Stimulated activated CD8-positive, alpha-beta memory T cell treated with anti-CD3 and anti-CD28 coated beads, Interleukin-12 subunit alpha, Interleukin-12 subunit beta, amount 100 ng/mL, for 24 hours (primary cell): ENCODE data around the gene C11orf58.

Experiments used
- DNase-seq: peaks from one replicate; pipeline ENCODE4 v3.0.0-alpha.2; 2020; ENCODE audit errors: extremely low read depth

C11orf58 gene

DNA sequence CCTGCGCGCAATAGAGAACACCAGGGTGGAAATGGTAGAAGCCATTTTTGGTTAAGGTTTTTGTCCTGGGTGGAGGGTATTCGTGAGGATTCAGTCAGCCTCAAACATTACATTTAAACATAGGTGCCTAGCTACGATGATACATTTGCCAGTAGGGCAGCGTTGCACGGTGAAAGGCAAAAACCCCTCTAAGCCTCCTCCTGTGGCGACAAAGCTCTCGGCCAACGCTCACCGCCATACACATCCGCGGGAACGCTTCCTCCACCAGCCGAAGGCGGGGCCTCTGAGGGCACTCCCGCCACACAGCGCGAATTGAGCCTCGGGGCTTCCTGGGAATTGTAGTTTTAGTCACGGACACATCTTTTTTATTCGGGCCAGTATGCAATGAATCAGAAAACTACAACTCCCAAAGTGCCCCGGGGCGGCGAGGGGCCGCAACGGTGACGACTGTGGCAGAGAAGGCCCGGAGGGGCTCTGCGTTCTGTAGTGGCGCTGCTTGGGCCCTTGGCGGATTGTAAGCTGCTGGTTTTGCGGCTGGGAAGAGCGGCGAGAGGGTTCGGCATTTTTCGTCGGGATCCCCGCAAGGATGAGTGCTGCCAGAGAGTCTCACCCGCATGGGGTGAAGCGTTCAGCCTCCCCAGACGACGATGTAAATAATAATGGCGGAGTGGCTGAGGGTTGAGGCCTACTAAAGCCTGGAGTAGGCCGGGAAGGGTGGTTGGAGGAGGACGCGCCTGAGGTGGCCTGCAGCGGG lies at the start of gene C11orf58:
C11orf58 (plus strand) TSS at position 455 of the 754 bp plus-strand sequence; CDS start at position 587, 132 bp downstream.
- DNase-seq, result peak; percentile 80

DNA sequence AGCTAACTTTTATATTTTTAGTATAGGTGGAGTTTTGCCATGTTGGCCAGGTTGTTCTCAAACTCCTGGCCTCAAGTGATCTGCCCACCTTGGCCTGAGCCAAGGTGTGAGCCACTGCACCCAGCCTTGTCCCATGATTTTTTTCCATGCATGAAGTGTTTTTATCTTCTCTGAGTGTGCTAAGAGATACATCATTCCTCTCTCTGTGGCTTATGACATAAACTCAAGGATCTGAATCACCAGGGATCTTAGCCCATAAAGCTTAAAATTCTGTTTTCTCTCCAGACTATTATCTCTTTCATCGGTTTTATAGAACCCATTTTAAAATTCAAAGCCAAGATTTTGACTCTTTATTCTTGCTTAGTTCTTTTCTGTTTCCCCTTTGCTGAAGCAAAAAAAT lies 48.4 kb upstream of the C11orf58 start:
- no peak for DNase-seq

- no peak for DNase-seq
Measured at GRCh38 chr11:16703795-16704194, 34.7 kb upstream of the C11orf58 start.

GRCh38 chr11:16713594-16713993 lies 24.9 kb upstream of the C11orf58 start:
- no peak for DNase-seq

GRCh38 chr11:16722581-16723344 lies 15.7 kb upstream of the C11orf58 start:
- no peak for DNase-seq

- no peak for DNase-seq
Measured at GRCh38 chr11:16727806-16728205, 10.6 kb upstream of the C11orf58 start.

DNA sequence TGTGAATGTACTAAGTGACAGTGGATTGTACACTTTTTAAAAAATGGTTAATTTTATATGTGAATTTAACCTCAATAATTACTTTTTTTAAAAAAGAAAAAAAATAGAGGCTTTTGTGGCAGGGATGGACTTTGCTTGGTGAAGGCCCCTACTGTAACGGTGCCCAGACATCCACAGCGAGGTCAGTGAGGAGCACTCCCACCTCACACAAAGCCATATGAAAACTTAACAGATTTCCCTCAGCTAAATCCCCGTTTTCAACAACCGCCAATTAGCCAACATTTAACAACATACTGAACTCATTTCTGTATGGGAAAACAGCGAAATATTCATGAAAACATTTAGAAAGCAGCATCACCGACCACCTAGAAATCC lies 642 bp upstream of the C11orf58 start:
- no peak for DNase-seq

DNA sequence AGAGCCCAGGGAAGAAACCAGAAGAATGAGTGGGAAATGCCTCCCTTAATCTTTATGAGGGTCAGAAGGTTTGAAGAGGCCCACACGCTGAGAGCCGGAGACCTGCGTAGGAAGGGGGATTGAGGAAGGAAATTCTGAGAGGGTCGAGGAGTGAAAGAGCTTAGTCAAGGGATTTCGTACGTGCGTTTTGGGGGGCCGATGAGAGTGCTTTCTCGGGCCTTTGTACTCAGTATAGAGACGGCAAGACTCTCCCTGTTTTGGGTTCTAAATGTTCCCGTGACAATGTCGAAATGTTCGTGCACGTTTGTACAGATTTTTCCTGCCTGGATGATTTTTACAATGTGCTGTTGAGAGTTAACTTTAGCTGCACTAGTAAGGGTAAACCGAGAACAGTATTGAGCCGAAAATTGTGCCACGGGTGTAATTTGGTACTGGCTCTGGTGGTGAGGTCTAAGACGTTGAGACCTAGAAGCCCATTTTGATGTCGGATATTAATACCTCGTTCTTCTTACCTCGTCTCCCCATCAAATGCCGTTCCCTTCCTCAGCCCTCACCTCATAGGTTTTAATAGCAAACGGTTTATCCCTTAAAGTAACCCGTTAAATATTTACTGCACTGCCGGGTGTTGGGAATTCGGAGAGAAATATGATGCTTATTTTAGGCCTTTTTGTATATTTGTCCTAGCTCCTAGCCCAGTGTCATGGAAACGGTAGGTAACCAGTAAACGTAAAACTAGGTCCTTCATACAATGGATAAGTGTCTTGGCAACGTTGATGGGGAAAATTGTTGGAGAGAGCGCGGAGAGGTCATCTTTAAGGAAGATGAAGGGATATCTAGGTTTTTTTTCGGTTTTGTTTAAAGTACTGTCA lies 734 bp downstream of the C11orf58 start:
- DNase-seq, result no peak

DNA sequence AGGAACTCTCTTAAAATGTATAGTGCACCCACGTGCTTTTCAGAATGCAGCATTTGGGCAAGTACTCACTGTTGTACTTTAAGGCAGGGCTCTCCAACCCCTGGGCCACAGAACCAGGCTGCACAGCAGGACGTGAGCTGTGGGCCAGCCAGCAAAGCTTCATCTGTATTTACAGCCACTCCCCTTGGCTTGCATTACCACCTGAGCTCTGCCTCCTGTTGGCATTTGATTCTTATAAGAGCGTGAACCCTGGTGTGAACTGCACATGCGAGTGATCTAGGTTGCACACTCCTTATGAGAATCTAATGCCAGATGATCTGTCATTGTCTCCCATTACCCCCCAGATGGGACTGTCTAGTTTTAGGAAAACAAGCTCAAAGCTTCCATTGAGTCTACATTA lies 3.0 kb downstream of the C11orf58 start:
- no peak for DNase-seq

GRCh38 chr11:16743478-16743877 lies 5.0 kb downstream of the C11orf58 start:
- no peak for DNase-seq

GRCh38 chr11:16744128-16744725 lies 5.8 kb downstream of the C11orf58 start:
- no peak for DNase-seq

DNA sequence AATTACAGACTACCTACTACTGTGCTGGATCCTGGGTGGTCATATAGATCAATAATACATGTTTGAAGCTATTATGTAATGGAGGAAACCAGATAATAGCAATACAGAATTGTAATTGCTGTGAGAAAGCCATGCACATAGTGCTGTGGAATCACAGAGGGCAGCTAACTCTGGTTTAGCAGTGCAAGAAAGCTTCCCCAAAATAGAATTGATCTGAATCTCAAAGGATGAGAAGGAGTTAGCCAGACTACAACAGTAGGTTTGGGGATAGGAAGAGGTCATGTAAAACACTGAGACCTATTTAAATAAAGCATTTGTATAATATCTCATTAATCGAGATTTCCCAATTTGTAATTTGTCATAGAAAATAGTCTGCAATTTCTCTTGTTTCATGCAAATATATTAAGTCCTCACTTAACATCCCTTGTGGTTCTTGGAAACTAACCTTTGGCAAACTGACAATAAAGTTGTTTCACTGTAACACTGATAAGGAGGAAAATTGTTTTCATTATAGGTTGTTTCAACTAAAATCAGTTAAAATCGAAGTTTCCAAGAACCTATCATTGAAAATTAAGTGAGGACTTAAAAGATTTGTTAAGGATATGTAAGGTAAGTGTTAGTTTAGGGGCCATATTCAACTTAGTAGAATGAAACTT lies 7.6 kb downstream of the C11orf58 start:
- no peak for DNase-seq

DNA sequence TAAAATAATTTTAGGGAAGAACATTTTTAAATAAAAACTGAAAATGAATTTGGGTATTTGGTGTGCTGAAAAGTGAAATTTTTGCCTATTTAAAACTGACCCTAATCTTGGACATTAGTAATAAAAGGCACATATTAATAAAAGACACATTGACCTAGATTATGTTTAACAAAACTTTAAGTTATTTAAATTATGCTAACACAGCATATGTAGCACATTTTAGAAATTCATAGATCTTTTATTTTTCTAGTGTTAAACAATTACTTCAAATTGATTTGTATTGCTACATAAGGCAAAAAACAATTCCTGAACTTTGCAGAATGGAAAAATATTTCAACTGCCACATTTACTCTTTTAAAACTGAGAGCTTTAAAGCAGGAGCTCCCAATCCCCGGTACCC lies 10.6 kb downstream of the C11orf58 start:
- no peak for DNase-seq

GRCh38 chr11:16749666-16750065 lies 11.2 kb downstream of the C11orf58 start:
- no peak for DNase-seq

DNA sequence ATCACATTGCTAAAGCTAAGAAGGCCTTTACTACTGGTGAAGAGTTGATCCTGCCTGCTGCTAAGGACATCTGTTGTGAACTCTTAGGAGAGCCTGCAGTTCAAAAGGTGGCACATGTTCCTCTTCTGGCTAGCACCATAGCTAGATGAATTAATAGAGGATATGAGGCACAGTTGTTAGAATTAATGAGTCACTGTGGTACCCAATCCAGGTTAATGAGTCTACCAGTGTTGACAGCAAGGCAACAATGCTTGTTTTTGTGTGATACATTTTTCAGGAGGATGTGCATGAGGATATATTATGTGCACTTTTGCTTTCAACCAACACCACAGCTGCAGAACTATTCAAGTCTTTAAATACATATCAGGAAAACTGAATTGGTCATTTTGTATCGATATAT lies 12.0 kb downstream of the C11orf58 start:
- DNase-seq, result no peak

DNA sequence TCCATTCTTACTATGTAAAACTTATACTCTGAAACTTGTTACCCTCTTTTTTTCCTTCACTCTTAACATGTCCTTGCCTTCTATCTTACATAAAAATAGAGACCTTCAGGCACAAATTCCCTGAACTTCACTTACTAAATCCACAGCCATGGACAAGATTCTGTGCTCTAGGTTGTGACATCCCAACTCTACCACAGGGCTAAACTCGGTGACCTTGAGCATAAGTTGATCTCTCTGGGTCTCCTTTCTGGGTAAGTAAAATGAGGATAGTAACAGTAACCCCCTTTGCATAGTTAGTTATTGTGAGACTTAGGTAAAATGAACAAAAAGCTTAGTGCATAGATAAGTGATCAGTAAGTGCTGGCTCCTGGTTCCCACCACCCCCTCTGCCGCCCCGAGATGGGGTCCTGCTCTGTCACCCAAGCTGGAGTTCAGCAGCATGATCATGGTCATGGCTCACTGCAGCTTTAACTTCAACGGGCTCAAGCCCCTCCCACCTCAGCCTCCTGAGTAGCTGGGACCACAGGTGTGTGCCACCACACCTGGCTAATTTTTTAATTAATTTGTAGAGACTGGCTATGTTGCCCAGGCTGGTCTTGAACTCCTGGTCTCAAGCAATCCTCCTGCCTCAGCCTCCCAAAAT lies 20.1 kb downstream of the C11orf58 start:
- DNase-seq, result no peak

DNA sequence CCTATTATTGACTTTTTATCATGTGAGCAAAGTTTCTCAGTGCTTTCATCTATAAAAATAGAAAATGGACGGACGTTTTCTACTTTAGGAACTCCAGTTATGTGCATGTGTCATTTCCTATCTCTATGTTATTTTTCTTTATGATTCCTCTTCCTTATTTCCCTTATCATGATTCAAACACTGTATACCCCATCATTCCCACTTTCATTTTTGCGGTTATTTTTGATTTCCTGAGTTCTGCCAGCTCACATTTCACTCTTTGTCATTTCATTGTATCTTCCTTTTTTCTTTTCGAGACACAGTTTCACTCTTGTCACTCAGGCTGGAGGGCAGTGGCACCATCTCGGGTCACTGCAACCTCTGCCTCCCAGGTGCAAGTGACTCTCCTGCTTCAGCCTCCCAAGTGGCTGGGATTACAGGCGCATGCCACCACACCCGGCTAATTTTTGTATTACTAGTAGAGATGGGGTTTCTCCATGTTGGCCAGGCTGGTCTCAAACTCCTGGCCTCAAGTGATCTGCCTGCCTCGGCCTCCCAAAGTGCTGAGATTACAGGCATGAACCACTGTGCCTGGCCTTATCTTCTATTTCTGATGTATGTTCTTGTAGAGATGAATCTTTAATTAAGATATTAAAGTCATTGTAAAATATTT lies 21.5 kb downstream of the C11orf58 start:
- no peak for DNase-seq

GRCh38 chr11:16763746-16764145 lies 25.3 kb downstream of the C11orf58 start:
- no peak for DNase-seq

GRCh38 chr11:16764888-16765287 lies 26.4 kb downstream of the C11orf58 start:
- no peak for DNase-seq

DNA sequence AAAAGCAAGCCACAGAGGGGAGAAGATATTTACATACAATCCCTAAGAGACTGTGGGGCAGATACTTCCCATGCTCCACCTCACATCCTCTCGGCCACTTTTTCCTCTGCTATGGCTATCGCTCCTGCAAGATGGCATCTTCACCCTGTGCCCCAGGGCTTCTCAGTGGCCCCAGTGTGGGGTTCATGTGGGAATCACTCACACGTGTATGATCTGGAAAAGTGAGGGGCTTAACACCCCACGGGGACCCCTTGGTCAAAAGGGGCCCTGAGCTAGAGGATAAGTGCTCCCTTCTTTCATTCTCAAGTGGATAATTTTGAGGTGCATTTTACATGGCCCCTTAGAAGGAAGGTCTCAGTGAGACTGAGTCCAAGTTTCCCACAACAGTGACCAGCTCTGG lies 28.7 kb downstream of the C11orf58 start:
- DNase-seq, result no peak
